ENCODE results near the gene TMEM37. TPM values are rescaled to one million over a fixed set of nuclear protein-coding genes. Genes with fewer than 3 reads are reported as not detected.
A peak's percentile ranks its signal among the peaks of the same experiment; 100 is the strongest.

TMEM37 gene
- total and polyA plus RNA-seq, 4 donors, result 0.69 to 4.7 (median 2.5) TPM

GRCh38 chr2:119475857-119476244 is 44.2 kb downstream of the TMEM37 start:
- Histone ChIP-seq H3K9me3 (ENCODE audit: control insufficient read depth, insufficient read depth, low read length) (no peaks in the 10 kb centered on the region), H3K27me3 (ENCODE audit: control insufficient read depth, insufficient read depth, low read length) (peaks cover 2% of the 10 kb centered on the region), H3K36me3 (ENCODE audit: control insufficient read depth, insufficient read depth, low read length) (no peaks in the 10 kb centered on the region), H3K27ac (ENCODE audit: low read depth, low read length) (no peak overlapping the region), H3K4me3 (ENCODE audit: low read depth, low read length) (no peak overlapping the region), H3K4me1 (ENCODE audit: control insufficient read depth, insufficient read depth, low read length) (peaks cover 17% of the 10 kb centered on the region)
- 83% methylated on average over 2 of the region's 6 CpGs for WGBS (ENCODE audit: insufficient coverage)
- DNase-seq (ENCODE audit: low read depth in 4 of 6, low spot score in 6 of 6), result no peak

- Histone ChIP-seq H3K9me3 (ENCODE audit: control insufficient read depth, insufficient read depth, low read length) (no peaks in the 10 kb centered on the region), H3K27me3 (ENCODE audit: control insufficient read depth, insufficient read depth, low read length) (peaks cover 2% of the 10 kb centered on the region), H3K4me1 (ENCODE audit: control insufficient read depth, insufficient read depth, low read length) (peaks cover 17% of the 10 kb centered on the region), H3K4me3 (ENCODE audit: low read depth, low read length) (no peak overlapping the region), H3K36me3 (ENCODE audit: control insufficient read depth, insufficient read depth, low read length) (no peaks in the 10 kb centered on the region), H3K27ac (ENCODE audit: low read depth, low read length) (no peak overlapping the region)
- peak; percentile 12 to 75 (median 30) for DNase-seq (ENCODE audit: low read depth in 4 of 6, low spot score in 6 of 6)
- WGBS (ENCODE audit: insufficient coverage), result 31% methylated on average over 20 of the region's 20 CpGs
Observed at GRCh38 chr2:119476301-119477112, 44.9 kb downstream of the TMEM37 start.

GRCh38 chr2:119477113-119477505 is 45.5 kb downstream of the TMEM37 start:
- 64% methylated on average over 9 of the region's 9 CpGs for WGBS (ENCODE audit: insufficient coverage)
- no peak overlapping the region for H3K4me3 ChIP-seq (ENCODE audit: low read depth, low read length)
- DNase-seq (ENCODE audit: low read depth in 4 of 6, low spot score in 6 of 6), result no peak
- H3K4me1 ChIP-seq (ENCODE audit: control insufficient read depth, insufficient read depth, low read length), result peaks cover 17% of the 10 kb centered on the region
- H3K27ac ChIP-seq (ENCODE audit: low read depth, low read length), result no peak overlapping the region
- H3K36me3 ChIP-seq (ENCODE audit: control insufficient read depth, insufficient read depth, low read length), result no peaks in the 10 kb centered on the region
- H3K9me3 ChIP-seq (ENCODE audit: control insufficient read depth, insufficient read depth, low read length), result no peaks in the 10 kb centered on the region
- peaks cover 2% of the 10 kb centered on the region for H3K27me3 ChIP-seq (ENCODE audit: control insufficient read depth, insufficient read depth, low read length)

GRCh38 chr2:119478188-119478977 is 46.7 kb downstream of the TMEM37 start:
- DNase-seq (ENCODE audit: low read depth in 4 of 6, low spot score in 6 of 6), result no peak
- Histone ChIP-seq H3K4me3 (ENCODE audit: low read depth, low read length) (no peak overlapping the region), H3K9me3 (ENCODE audit: control insufficient read depth, insufficient read depth, low read length) (no peaks in the 10 kb centered on the region), H3K27ac (ENCODE audit: low read depth, low read length) (no peak overlapping the region), H3K4me1 (ENCODE audit: control insufficient read depth, insufficient read depth, low read length) (peaks cover 25% of the 10 kb centered on the region), H3K36me3 (ENCODE audit: control insufficient read depth, insufficient read depth, low read length) (no peaks in the 10 kb centered on the region), H3K27me3 (ENCODE audit: control insufficient read depth, insufficient read depth, low read length) (peaks cover 2% of the 10 kb centered on the region)
- WGBS (ENCODE audit: insufficient coverage), result 94% methylated on average over 12 of the region's 12 CpGs

- Histone ChIP-seq H3K4me3 (ENCODE audit: low read depth, low read length) (no peak overlapping the region), H3K9me3 (ENCODE audit: control insufficient read depth, insufficient read depth, low read length) (no peaks in the 10 kb centered on the region), H3K27ac (ENCODE audit: low read depth, low read length) (no peak overlapping the region), H3K27me3 (ENCODE audit: control insufficient read depth, insufficient read depth, low read length) (peaks cover 2% of the 10 kb centered on the region), H3K4me1 (ENCODE audit: control insufficient read depth, insufficient read depth, low read length) (peaks cover 25% of the 10 kb centered on the region), H3K36me3 (ENCODE audit: control insufficient read depth, insufficient read depth, low read length) (no peaks in the 10 kb centered on the region)
- 100% methylated on average over 3 of the region's 3 CpGs for WGBS (ENCODE audit: insufficient coverage)
- DNase-seq (ENCODE audit: low read depth in 4 of 6, low spot score in 6 of 6), result no peak
Observed at GRCh38 chr2:119478978-119479295, 47.3 kb downstream of the TMEM37 start.

GRCh38 chr2:119480184-119480583 is 48.5 kb downstream of the TMEM37 start:
- H3K4me1 ChIP-seq (ENCODE audit: control insufficient read depth, insufficient read depth, low read length), result peaks cover 21% of the 10 kb centered on the region
- WGBS (ENCODE audit: insufficient coverage), result no CpG with 5 or more reads among the region's 5 CpGs
- no peak for DNase-seq (ENCODE audit: low read depth in 4 of 6, low spot score in 6 of 6)
- peaks cover 2% of the 10 kb centered on the region for H3K27me3 ChIP-seq (ENCODE audit: control insufficient read depth, insufficient read depth, low read length)
- no peak overlapping the region for H3K27ac ChIP-seq (ENCODE audit: low read depth, low read length)
- H3K4me3 ChIP-seq (ENCODE audit: low read depth, low read length), result no peak overlapping the region
- H3K9me3 ChIP-seq (ENCODE audit: control insufficient read depth, insufficient read depth, low read length), result no peaks in the 10 kb centered on the region
- H3K36me3 ChIP-seq (ENCODE audit: control insufficient read depth, insufficient read depth, low read length), result no peaks in the 10 kb centered on the region

GRCh38 chr2:119480718-119481142 is 49.1 kb downstream of the TMEM37 start:
- H3K36me3 ChIP-seq (ENCODE audit: control insufficient read depth, insufficient read depth, low read length), result no peaks in the 10 kb centered on the region
- H3K9me3 ChIP-seq (ENCODE audit: control insufficient read depth, insufficient read depth, low read length), result no peaks in the 10 kb centered on the region
- 91% methylated on average over 11 of the region's 11 CpGs for WGBS (ENCODE audit: insufficient coverage)
- no peak overlapping the region for H3K27ac ChIP-seq (ENCODE audit: low read depth, low read length)
- peaks cover 21% of the 10 kb centered on the region for H3K4me1 ChIP-seq (ENCODE audit: control insufficient read depth, insufficient read depth, low read length)
- peaks cover 2% of the 10 kb centered on the region for H3K27me3 ChIP-seq (ENCODE audit: control insufficient read depth, insufficient read depth, low read length)
- no peak for DNase-seq (ENCODE audit: low read depth in 4 of 6, low spot score in 6 of 6)
- no peak overlapping the region for H3K4me3 ChIP-seq (ENCODE audit: low read depth, low read length)

- H3K36me3 ChIP-seq (ENCODE audit: control insufficient read depth, insufficient read depth, low read length), result no peaks in the 10 kb centered on the region
- H3K27ac ChIP-seq (ENCODE audit: low read depth, low read length), result no peak overlapping the region
- peaks cover 10% of the 10 kb centered on the region for H3K4me1 ChIP-seq (ENCODE audit: control insufficient read depth, insufficient read depth, low read length)
- WGBS (ENCODE audit: insufficient coverage), result 83% methylated on average over 15 of the region's 16 CpGs
- H3K27me3 ChIP-seq (ENCODE audit: control insufficient read depth, insufficient read depth, low read length), result peaks cover 2% of the 10 kb centered on the region
- H3K9me3 ChIP-seq (ENCODE audit: control insufficient read depth, insufficient read depth, low read length), result no peaks in the 10 kb centered on the region
- no peak overlapping the region for H3K4me3 ChIP-seq (ENCODE audit: low read depth, low read length)
- no peak for DNase-seq (ENCODE audit: low read depth in 4 of 6, low spot score in 6 of 6)
Observed at GRCh38 chr2:119481501-119482455, 50.1 kb downstream of the TMEM37 start.
